Neutrophil (primary cell): ENCODE results near the gene CRTC1.

ENCODE experiments used
- H3K27ac ChIP-seq: fragments of 200-600 bp; sonication (generic); 2 replicates; pipeline ENCODE4 v1.5.1; 2016; ENCODE audit warnings: mild to moderate bottlenecking, moderate library complexity
- H3K27me3 ChIP-seq: fragments of 200-600 bp; sonication (generic); 2 replicates; pipeline ENCODE4 v1.6.0; 2016; ENCODE audit warnings: mild to moderate bottlenecking
- H3K36me3 ChIP-seq: fragments of 200-600 bp; sonication (generic); 2 replicates; pipeline ENCODE4 v1.5.1; 2017
- H3K4me1 ChIP-seq, 2 experiments: fragments of 200-600 bp in 1 of 2; sonication (generic) in 1 of 2; 1 replicate in 1 of 2; 2 replicates in 1 of 2; pipeline versions ENCODE4 v1.5.1 to v1.6.1; 2013 to 2016; ENCODE audit warnings: low read depth in 1 of 2, low read length in 1 of 2, mild to moderate bottlenecking in 1 of 2, moderate library complexity in 1 of 2; ENCODE audit not compliant: control insufficient read depth in 1 of 2, insufficient read depth in 1 of 2
- H3K4me3 ChIP-seq, 2 experiments: fragments of 200-600 bp in 1 of 2; sonication (generic) in 1 of 2; 1 replicate in 1 of 2; 2 replicates in 1 of 2; pipeline ENCODE4 v1.5.1; 2013 to 2016; ENCODE audit warnings: low read depth in 1 of 2, low read length in 1 of 2, mild to moderate bottlenecking in 1 of 2, moderate library complexity in 1 of 2
- H3K9me3 ChIP-seq: fragments of 200-600 bp; sonication (generic); 2 replicates; pipeline ENCODE4 v1.5.1; 2016
- TF ChIP-seq, protein P1 (sequence below): fragments of 200-600 bp; sonication (generic); IDR thresholded peaks from 2 replicates; pipeline ENCODE4 v1.5.1; 2016; ENCODE audit warnings: antibody characterized with exemption

CRTC1 gene

DNA sequence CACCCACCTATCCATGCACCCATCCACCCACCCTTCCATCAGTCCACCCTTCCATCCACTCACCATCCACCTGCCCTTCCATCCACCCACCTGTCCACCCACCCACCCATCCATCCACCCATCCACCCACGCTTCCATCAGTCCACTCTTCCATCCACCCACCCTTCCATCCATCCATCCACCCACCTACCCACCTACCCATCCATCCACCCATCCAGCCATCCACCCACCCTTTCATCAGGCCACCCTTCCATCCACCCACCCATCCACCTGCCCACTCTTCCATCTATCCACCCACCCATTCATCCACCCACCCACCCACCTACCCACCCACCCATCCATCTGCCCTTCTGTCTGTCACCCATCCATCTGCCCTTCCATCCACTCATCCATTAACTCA is 29.6 kb upstream of the CRTC1 start:
- H3K36me3 ChIP-seq = peaks cover 4% of the 10 kb centered on the region
- H3K4me1 ChIP-seq = peaks cover 9 to 10% of the 10 kb centered on the region in 2 experiments
- H3K27ac ChIP-seq = no peak overlapping the region
- no peak overlapping the region for H3K4me3 ChIP-seq
- TF ChIP-seq, protein P1, sequence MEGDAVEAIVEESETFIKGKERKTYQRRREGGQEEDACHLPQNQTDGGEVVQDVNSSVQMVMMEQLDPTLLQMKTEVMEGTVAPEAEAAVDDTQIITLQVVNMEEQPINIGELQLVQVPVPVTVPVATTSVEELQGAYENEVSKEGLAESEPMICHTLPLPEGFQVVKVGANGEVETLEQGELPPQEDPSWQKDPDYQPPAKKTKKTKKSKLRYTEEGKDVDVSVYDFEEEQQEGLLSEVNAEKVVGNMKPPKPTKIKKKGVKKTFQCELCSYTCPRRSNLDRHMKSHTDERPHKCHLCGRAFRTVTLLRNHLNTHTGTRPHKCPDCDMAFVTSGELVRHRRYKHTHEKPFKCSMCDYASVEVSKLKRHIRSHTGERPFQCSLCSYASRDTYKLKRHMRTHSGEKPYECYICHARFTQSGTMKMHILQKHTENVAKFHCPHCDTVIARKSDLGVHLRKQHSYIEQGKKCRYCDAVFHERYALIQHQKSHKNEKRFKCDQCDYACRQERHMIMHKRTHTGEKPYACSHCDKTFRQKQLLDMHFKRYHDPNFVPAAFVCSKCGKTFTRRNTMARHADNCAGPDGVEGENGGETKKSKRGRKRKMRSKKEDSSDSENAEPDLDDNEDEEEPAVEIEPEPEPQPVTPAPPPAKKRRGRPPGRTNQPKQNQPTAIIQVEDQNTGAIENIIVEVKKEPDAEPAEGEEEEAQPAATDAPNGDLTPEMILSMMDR = no peak
- peaks cover 15% of the 10 kb centered on the region for H3K27me3 ChIP-seq
- H3K9me3 ChIP-seq = no peaks in the 10 kb centered on the region

DNA sequence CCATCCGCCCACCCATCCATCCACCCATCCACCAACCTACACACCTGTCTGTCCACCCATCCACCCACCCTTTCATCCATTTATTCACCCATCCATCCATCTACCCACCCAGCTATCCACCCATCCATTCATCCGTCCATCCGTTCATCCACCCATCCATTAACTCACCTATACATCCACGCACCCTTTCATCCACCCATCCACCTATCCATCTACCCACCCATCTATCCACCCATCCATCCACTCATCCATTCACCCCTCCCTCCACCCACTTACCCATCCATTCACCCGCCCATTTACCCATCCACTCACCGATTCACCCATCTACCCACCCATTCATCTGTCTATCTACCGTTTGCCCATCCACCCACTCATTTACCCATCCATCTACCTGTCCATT is 29.0 kb upstream of the CRTC1 start:
- H3K36me3 ChIP-seq = peaks cover 4% of the 10 kb centered on the region
- H3K9me3 ChIP-seq = no peaks in the 10 kb centered on the region
- no peak overlapping the region for H3K27ac ChIP-seq
- no peak overlapping the region for H3K4me3 ChIP-seq
- H3K4me1 ChIP-seq = peaks cover 4% of the 10 kb centered on the region in 2 experiments
- H3K27me3 ChIP-seq = peaks cover 15% of the 10 kb centered on the region
- TF ChIP-seq, protein P1 = no peak

DNA sequence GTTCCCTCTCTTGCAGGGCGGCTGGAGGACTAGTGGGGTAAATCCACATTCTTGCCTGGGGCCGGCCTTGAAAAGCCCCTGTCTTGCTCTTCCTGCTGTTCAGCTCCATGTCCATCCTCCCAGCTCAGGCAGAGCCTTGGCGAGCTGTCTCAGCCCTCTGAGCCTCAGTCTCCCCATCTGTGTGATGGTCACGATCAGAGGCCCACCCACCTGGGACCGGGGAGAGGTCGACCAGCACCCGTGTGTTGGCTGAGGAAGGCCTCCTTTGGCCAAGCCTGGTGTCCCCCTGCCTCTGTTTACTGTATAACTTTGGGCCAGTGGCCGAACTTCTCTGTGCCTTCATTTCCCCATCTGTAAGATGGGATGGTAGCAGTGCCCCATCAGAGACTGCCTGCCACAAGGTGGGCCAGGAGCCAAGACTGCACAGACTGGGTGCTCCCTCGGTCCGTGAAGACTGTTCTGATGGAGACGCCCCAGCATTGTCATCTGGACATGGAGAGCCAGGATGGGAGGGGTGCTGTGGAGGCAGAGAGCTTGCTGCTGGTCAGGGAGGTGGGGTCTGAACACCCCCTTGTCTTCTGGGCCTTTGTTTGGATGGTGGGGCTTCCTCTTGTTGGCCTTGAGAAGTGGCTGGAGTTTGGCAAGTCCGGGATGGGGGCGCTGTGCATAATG is 28.2 kb upstream of the CRTC1 start:
- Histone ChIP-seq H3K27me3 (peaks cover 8% of the 10 kb centered on the region), H3K4me3 (no peak overlapping the region), H3K9me3 (no peaks in the 10 kb centered on the region), H3K36me3 (peaks cover 4% of the 10 kb centered on the region), H3K4me1 (no peaks in the 10 kb centered on the region), H3K27ac (no peak overlapping the region)
- TF ChIP-seq, protein P1 = no peak

DNA sequence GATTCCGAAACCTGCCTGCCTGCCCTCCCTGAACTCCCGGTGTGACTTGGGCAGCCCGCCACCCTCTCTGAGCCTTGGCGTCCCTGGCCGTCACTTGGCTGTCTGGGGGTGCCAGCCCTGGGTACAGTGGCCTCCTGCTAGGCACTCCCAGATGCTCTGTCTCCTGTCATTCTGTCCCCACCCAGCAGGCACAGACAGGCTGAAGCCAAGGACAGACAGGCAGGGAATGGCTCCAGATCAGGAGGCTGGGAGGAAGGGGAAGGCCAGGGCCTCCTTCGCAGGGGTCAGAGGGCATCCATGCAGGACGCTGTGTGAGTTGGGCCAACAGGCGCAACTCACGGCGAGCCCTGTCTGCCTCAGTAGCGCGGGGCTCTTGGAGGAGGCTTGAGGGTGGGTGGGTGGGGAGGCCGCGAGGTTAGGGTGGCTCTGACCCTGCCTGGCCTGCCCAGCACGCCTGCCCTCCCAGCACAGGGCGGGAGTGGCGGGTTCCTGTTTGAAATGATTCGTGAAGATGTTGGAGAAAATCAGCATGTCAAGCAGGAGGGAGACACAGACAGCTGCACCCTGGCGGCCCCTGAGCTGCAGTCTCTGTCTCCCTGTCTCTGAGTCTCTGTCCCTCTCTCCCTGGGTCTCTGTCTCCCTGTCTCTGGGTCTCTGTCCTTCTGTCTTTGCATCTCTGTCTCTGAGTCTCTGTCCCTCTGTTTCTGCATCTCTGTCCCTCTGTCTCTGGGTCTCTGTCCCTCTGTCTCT is 27.0 kb upstream of the CRTC1 start:
- H3K4me1 ChIP-seq = no peaks in the 10 kb centered on the region
- no peak overlapping the region for H3K4me3 ChIP-seq
- H3K9me3 ChIP-seq = no peaks in the 10 kb centered on the region
- H3K36me3 ChIP-seq = no peaks in the 10 kb centered on the region
- TF ChIP-seq, protein P1 = no peak
- no peak overlapping the region for H3K27ac ChIP-seq
- peaks cover 8% of the 10 kb centered on the region for H3K27me3 ChIP-seq

DNA sequence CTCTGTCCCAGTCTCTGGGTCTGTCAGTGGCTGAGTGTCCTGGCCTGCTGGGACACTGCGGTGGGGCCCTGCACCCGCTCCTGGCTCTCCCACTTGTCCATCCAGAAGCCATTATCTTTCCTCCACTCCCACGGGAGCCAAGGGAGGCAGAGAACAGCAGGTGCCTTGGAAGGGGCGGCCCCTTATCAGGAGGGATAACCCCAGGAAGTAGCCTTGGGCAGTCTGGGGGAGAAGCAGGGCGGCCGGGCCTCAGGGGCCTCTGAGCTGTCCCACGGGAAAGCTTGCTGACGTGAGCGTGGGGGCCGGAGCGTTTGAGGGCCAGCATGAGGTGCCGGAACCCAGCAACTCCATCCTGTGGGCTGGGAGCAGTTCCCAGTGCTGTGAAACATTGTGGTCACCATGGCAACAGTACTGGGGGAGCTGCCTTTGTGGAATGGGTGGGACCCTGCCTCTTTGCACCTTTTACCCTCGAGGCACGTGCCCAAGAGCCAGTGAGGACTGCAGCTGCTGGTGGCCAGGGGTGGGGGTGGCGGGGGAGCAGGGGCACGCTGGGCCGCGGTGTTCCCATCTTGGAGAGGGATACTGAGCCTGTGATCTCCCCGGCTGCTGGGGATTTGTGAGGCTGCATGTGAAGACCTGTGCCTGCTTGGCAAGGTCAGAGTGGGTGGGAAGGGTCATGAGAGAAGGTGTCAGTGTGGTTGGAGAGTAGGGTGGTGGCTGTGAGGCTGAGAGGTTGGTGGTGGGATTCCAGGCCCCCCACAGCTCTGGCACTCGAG is 25.7 kb upstream of the CRTC1 start:
- Histone ChIP-seq H3K4me1 (no peaks in the 10 kb centered on the region), H3K9me3 (no peaks in the 10 kb centered on the region), H3K4me3 (no peak overlapping the region), H3K27ac (no peak overlapping the region), H3K36me3 (no peaks in the 10 kb centered on the region), H3K27me3 (peaks cover 8% of the 10 kb centered on the region)
- TF ChIP-seq, protein P1 = no peak
